Endothelial cell of umbilical vein (primary cell): ENCODE measurements around the gene MYOCD. TPM values are rescaled to one million over a fixed set of nuclear protein-coding genes. Genes with fewer than 3 reads are reported as not detected.

Experiments
- BruUV-seq: library from RNA; stranded (reverse); fragments of 400-500 nt; replicated peaks from 2 replicates; lab custom pipeline; 2021; lab: Mats Ljungman, UMichigan
- CTCF ChIA-PET: fragments of 300-600, 350-600 bp; sonication (Branson Sonifier 250); formaldehyde crosslinking; loops from one replicate; lab custom pipeline; 2021; ENCODE audit warnings: antibody characterized with exemption, inconsistent platforms; lab: Charles Lee
- POLR2A ChIA-PET: fragments of 300-600, 350-600 bp; sonication (Branson Sonifier 250); formaldehyde crosslinking; loops from one replicate; lab custom pipeline; 2021; ENCODE audit warnings: antibody characterized with exemption, inconsistent platforms; lab: Charles Lee
- DNase-seq: peaks from one replicate; pipeline ENCODE4 v3.0.0-alpha.2; 2011; ENCODE audit warnings: low read depth, low spot score
- FAIRE-seq: peaks from 2 replicates; lab custom pipeline; 2011; peaks lifted over from hg19 to GRCh38; lab: Jason Lieb, UNC
- H2AFZ ChIP-seq: 2 replicates; pipeline ENCODE4 v1.6.0; 2012; ENCODE audit warnings: low read depth, low read length, control low read depth, inconsistent platforms
- H3K27ac ChIP-seq: 2 replicates; pipeline ENCODE4 v1.5.1; 2011; ENCODE audit warnings: low read depth, mild to moderate bottlenecking, control low read depth, low read length, moderate library complexity; ENCODE audit not compliant: insufficient read depth
- H3K27me3 ChIP-seq, 2 experiments: 2 replicates each; pipeline versions ENCODE4 v1.6.0 to v1.6.1; 2011; ENCODE audit warnings: low read length in 2 of 2, mixed read lengths in 1 of 2; ENCODE audit not compliant: control insufficient read depth in 2 of 2, insufficient read depth in 2 of 2
- H3K36me3 ChIP-seq, 2 experiments: 2 replicates in 1 of 2; 3 replicates in 1 of 2; pipeline ENCODE4 v1.5.1; 2011; ENCODE audit warnings: low read length in 2 of 2, mild to moderate bottlenecking in 1 of 2, moderate library complexity in 1 of 2; ENCODE audit not compliant: control insufficient read depth in 2 of 2, insufficient read depth in 2 of 2; ENCODE audit errors: extremely low read depth in 1 of 2
- H3K4me1 ChIP-seq: 3 replicates; pipeline ENCODE4 v1.5.1; 2011; ENCODE audit warnings: mild to moderate bottlenecking, low read length; ENCODE audit not compliant: control insufficient read depth, insufficient read depth; ENCODE audit errors: extremely low read depth
- H3K4me2 ChIP-seq: 2 replicates; pipeline ENCODE4 v1.6.1; 2011; ENCODE audit warnings: low read length, control low read depth, mixed read lengths; ENCODE audit not compliant: insufficient read depth
- H3K4me3 ChIP-seq, 3 experiments: fragments of 200-600 bp in 1 of 3; sonication (generic), shearing (Covaris generic) in 1 of 3; replicated peaks in 1 of 3; 2 replicates each; pipeline ENCODE4 v1.5.1; 2011 to 2016; ENCODE audit warnings: control low read depth in 3 of 3, low read length in 3 of 3, mild to moderate bottlenecking in 2 of 3, inconsistent platforms in 1 of 3, low read depth in 1 of 3, moderate library complexity in 1 of 3; ENCODE audit not compliant: insufficient read depth in 1 of 3
- H3K79me2 ChIP-seq: 2 replicates; pipeline ENCODE4 v1.6.0; 2012; ENCODE audit warnings: low read length, inconsistent platforms; ENCODE audit not compliant: control insufficient read depth, insufficient read depth
- H3K9ac ChIP-seq: replicated peaks from 2 replicates; pipeline ENCODE3; 2011; ENCODE audit warnings: low read length, control low read depth; ENCODE audit not compliant: insufficient read depth; ENCODE audit errors: extremely low read depth
- H3K9me1 ChIP-seq: replicated peaks from 3 replicates; pipeline ENCODE4 v1.6.0; 2011; ENCODE audit warnings: mild to moderate bottlenecking, low read length; ENCODE audit not compliant: control insufficient read depth, insufficient read depth; ENCODE audit errors: extremely low read depth
- H3K9me3 ChIP-seq: replicated peaks from 2 replicates; pipeline ENCODE4 v1.5.1; 2012; ENCODE audit warnings: low read length, inconsistent platforms; ENCODE audit not compliant: control insufficient read depth, insufficient read depth
- H4K20me1 ChIP-seq: replicated peaks from 2 replicates; pipeline ENCODE3; 2011; ENCODE audit warnings: mild to moderate bottlenecking, low read length; ENCODE audit not compliant: control insufficient read depth, insufficient read depth; ENCODE audit errors: extremely low read depth
- EZH2 ChIP-seq: IDR thresholded peaks from 2 replicates; pipeline ENCODE4 v1.6.1; 2012; ENCODE audit warnings: borderline replicate concordance, low read depth, mild to moderate bottlenecking, moderate library complexity, low read length, inconsistent platforms; ENCODE audit not compliant: severe bottlenecking
- FOS ChIP-seq: IDR thresholded peaks from 2 replicates; pipeline ENCODE4 v1.6.1; 2011; ENCODE audit warnings: mild to moderate bottlenecking, low read length, moderate library complexity, borderline replicate concordance; ENCODE audit not compliant: insufficient read depth
- GATA2 ChIP-seq: IDR thresholded peaks from 2 replicates; pipeline ENCODE4 v1.7.0; 2011; ENCODE audit warnings: low read depth, mild to moderate bottlenecking, moderate library complexity, mixed read lengths, low read length; ENCODE audit not compliant: insufficient read length, insufficient read depth
- JUN ChIP-seq: IDR thresholded peaks from 2 replicates; pipeline ENCODE4 v1.6.1; 2011; ENCODE audit warnings: borderline replicate concordance, low read depth; ENCODE audit not compliant: insufficient read length, insufficient read depth
- MYC ChIP-seq: IDR thresholded peaks from one replicate; pipeline ENCODE4 v1.6.1; 2011; ENCODE audit warnings: mild to moderate bottlenecking, low read depth, low read length
- POLR2A ChIP-seq: IDR thresholded peaks from 2 replicates; pipeline ENCODE4 v1.6.1; 2012; ENCODE audit warnings: low read depth, mild to moderate bottlenecking, control low read depth, low read length
- POLR2AphosphoS5 ChIP-seq: IDR thresholded peaks from 2 replicates; pipeline ENCODE4 v1.6.1; 2012; ENCODE audit warnings: low read depth, mild to moderate bottlenecking, control low read depth, low read length, moderate library complexity; ENCODE audit not compliant: insufficient read depth
- dilution Hi-C: fragments of 300-500 bp; cut with MboI; formaldehyde crosslinking; loops from one replicate; pipeline ENCODE4 v1.15.0; 2019; ENCODE audit warnings: low sequenced_read_pairs; ENCODE audit not compliant: extremely low pct_ligation_motif_present
- intact Hi-C: fragments of 100-400 bp; cut with micrococcal nuclease; formaldehyde crosslinking; loops from one replicate; pipeline ENCODE4 v1.10.0; 2022
- polyA plus RNA-seq, 4 experiments: library from polyadenylated mRNA; depleted of rRNA in 3 of 4; stranded (reverse) in 3 of 4; unstranded in 1 of 4; fragments of >200 nt; gene quantifications; 2 replicates each; pipeline versions ENCODE4 v1.2.1 to v1.2.3, GENCODE V29; 2011 to 2012; ENCODE audit warnings: missing spikeins in 1 of 4
- total RNA-seq: library from RNA; stranded (reverse); gene quantifications from 2 replicates; pipeline ENCODE4 v1.2.3, GENCODE V29; 2021
- TF ChIP-seq, protein P1 (sequence below): IDR thresholded peaks from 2 replicates; pipeline ENCODE4 v1.6.1; 2011; ENCODE audit not compliant: insufficient read depth, insufficient read length
- TF ChIP-seq, protein P2 (sequence below), 2 donors: IDR thresholded peaks; 1 replicate in 1 of 2; 2 replicates in 1 of 2; pipeline ENCODE4 v1.5.1; 2011; ENCODE audit warnings: low read length in 2 of 2, mild to moderate bottlenecking in 2 of 2, moderate library complexity in 2 of 2, control low read depth in 1 of 2, inconsistent platforms in 1 of 2, low read depth in 1 of 2; ENCODE audit not compliant: insufficient read depth in 1 of 2; ENCODE audit errors: extremely low read depth in 1 of 2

Gene MYOCD
- total and polyA plus RNA-seq, 2 donors (not counting 3 experiments of a cell fraction or from before 2014, with no cell fraction given): not detected

DNA sequence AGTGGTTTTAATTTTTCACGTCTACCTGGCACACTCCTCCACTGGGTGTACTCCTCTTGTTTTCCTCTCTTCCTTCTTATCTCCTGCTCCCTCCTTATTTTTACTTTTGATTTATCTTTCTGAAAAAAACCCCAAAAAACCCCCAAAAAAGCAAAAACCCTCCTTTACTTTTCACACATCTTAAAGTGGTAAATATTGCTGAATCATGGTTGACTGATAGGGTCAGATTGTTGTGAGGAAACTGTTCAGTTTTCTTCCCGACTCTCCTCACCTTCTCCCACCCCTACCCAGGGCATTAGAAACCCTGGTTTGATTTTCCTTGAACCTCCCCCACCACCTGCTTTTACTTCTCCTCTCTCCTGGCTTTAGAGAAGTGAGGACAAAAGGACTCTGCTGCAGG, 149.0 kb downstream of the MYOCD start:
- Histone ChIP-seq H2AFZ (no peak overlapping the region), H3K79me2 (no peaks in the 10 kb centered on the region), H3K4me3 (no peak overlapping the region), H3K4me1 (no peaks in the 10 kb centered on the region), H3K27me3 (no peaks in the 10 kb centered on the region), H3K36me3 (no peaks in the 10 kb centered on the region), H3K9me1 (no peaks in the 10 kb centered on the region), H3K9ac (no peak overlapping the region), H3K4me2 (no peak overlapping the region), H3K27ac (no peak overlapping the region), H3K9me3 (no peaks in the 10 kb centered on the region), H4K20me1 (no peaks in the 10 kb centered on the region)
- BruUV-seq: no TSS peak
- DNase-seq: no peak
- CTCF ChIA-PET: no interaction called here
- POLR2A ChIA-PET: no interaction called here
- no peak for FAIRE-seq
- dilution Hi-C loops: no loop called here
- intact Hi-C loops: loop anchor here (1.0 kb wide), 1 partner anchor 49 kb away; no protein-coding TSS in a partner anchor
- TF ChIP-seq, protein P1, sequence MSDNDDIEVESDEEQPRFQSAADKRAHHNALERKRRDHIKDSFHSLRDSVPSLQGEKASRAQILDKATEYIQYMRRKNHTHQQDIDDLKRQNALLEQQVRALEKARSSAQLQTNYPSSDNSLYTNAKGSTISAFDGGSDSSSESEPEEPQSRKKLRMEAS: no peak
- TF ChIP-seq, protein P2, sequence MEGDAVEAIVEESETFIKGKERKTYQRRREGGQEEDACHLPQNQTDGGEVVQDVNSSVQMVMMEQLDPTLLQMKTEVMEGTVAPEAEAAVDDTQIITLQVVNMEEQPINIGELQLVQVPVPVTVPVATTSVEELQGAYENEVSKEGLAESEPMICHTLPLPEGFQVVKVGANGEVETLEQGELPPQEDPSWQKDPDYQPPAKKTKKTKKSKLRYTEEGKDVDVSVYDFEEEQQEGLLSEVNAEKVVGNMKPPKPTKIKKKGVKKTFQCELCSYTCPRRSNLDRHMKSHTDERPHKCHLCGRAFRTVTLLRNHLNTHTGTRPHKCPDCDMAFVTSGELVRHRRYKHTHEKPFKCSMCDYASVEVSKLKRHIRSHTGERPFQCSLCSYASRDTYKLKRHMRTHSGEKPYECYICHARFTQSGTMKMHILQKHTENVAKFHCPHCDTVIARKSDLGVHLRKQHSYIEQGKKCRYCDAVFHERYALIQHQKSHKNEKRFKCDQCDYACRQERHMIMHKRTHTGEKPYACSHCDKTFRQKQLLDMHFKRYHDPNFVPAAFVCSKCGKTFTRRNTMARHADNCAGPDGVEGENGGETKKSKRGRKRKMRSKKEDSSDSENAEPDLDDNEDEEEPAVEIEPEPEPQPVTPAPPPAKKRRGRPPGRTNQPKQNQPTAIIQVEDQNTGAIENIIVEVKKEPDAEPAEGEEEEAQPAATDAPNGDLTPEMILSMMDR (IDR thresholded peaks at IDR 0.05; ENCODE audit: extremely low read depth in 1 of 2, insufficient read depth in 1 of 2, low read depth in 1 of 2, low read length in 2 of 2): no peak
- TF ChIP-seq GATA2 (no peak), MYC (no peak), POLR2AphosphoS5 (no peak), JUN (no peak), EZH2 (no peak), POLR2A (no peak), FOS (no peak)
